ENCODE measurements around the gene CAPN7. TPM values are rescaled to one million over a fixed set of nuclear protein-coding genes. Genes with fewer than 3 reads are reported as not detected.

CAPN7 gene
- total RNA-seq, 1 experiment from 2014 or later, result 27.7 TPM

Other genes starting within 250 kb of the CAPN7 start
- 58.3 TPM for gene MRPS25, start 140.9 kb upstream of the CAPN7 start, total RNA-seq (2021; ENCODE audit: unreplicated experiment)
- 18.4 TPM for gene RBSN, start 107.1 kb upstream of the CAPN7 start, total RNA-seq (2021; ENCODE audit: unreplicated experiment)
- 13.9 TPM for gene SH3BP5, start 126.3 kb downstream of the CAPN7 start, total RNA-seq (2021; ENCODE audit: unreplicated experiment)
- 14.7 TPM for gene METTL6, start 221.3 kb downstream of the CAPN7 start, total RNA-seq (2021; ENCODE audit: unreplicated experiment)
- gene EAF1, start 221.4 kb downstream of the CAPN7 start, total RNA-seq (2021; ENCODE audit: unreplicated experiment), result 32.1 TPM